HG03571 (cell line): ENCODE measurements around the gene APH1A.
A peak's percentile ranks its signal among the peaks of the same experiment; 100 is the strongest.
"Not testable (repeated sequence)": the region's sequence is repeated elsewhere in the genome, so short reads cannot be mapped to it uniquely, and the experiment has no call there.

Experiments
- ATAC-seq: cut with Tn5 transposase; IDR thresholded peaks from one replicate; pipeline ENCODE4 v1.9.1; 2021; ENCODE audit not compliant: unreplicated experiment

APH1A gene

DNA sequence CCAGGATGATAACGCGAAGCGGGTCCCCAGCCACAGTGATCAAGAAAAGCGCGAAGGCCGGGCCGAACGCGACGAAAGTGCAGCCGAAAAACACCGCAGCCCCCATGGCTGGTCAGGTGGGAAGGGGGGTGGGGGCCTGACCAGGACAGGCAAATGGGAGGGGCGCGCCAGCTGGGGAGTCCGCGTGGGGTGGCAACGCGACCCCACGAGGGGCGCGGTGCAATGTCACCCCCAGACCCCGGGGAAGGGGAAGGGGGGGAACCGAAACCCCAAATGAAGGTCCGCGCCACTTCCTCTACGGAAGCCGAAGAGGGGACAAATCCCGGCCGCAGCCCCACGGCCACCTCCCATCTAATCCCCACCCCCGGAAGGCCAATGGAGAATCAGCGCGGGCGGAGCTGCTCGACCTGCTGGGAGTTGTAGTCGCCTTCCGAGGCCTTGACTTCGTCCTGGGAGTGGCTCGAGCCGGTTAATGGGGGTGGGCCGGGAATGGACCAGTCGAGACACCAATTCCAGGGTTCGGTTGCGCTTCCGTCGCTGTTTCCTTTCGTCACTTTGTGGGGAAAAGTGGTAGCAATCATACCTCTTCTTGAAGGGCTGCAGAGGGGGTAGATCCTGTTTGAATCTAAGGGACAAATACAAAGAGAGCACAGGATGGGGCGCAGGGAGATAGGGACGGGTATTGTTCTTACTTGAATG, at the start of gene APH1A:
Gene APH1A (minus strand): TSS at position 312 of the 699 bp plus-strand sequence. CDS start 206 bp downstream, at position 106.
- ATAC-seq = peak; percentile 80

DNA sequence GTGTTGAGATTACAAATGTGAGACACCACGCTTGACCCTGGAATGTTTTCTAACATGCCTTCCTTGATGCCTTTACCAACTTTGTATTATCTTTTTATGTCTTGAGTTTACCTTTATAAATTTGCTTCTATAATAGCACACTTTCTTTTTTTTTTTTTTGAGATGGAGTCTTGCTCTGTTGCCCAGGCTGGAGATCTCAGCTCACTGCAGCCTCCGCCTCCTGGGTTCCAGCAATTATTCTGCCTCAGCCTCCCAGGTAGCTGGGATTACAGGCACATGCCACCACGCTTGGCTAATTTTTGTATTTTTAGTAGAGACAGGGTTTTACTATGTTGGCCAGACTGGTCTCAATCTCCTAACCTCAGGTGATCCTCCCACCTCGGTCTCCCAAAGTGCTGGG, 45.9 kb upstream of the APH1A start:
- ATAC-seq = not testable (repeated sequence)

DNA sequence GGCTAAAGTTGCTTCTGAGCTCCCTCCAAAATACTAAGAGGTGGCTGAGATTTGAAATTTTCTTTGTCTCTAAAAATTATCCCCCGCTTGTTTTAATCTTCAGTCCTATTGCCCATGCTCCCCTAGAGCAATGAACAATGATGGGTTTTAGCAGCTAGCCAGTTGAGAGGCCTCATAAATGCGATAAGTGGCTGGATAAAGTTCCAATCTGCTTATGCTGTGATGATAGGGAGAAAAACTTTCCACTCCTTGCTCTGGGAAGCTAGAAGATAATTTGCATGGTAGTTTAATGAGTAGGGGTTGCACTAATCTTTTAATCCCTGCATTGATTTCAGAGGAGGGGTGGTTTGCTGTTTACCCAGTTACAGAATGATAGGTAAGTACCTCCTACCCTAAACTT, 42.9 kb upstream of the APH1A start:
- ATAC-seq = no peak

DNA sequence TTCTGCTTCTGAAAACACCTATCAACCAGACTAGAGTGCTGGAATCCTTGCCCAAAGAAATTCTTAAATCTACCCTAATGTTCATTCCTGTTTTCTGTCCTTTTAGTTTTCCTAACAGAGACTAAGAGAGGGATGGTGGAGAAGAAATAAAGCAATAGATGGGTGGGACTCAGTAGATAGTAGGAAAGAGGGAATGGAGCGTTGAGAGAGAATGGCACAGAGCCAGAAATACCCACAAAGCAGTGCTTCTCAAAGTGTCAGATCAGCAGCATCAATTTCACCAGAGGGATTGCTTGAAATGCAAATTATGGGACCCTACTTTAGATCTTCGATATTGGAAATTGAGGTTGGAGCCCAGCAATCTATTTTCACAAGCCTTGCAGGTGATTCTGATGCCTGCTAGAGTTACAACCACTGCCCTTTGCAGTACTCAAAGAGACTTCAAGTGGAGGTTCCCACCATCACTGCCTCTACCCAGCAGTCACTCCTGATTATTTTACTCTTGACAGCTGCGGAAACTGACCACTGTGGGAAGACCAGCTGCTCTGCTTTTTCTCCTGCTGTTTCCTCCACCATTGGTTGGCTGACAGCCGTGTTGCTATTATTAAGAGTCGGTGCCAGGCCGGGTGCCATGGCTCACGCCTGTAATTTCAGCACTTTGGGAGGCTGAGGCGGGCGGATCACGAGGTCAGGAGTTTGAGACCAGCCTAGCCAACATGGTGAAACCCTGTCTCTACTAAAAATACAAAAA, 41.1 kb upstream of the APH1A start:
- no peak for ATAC-seq

DNA sequence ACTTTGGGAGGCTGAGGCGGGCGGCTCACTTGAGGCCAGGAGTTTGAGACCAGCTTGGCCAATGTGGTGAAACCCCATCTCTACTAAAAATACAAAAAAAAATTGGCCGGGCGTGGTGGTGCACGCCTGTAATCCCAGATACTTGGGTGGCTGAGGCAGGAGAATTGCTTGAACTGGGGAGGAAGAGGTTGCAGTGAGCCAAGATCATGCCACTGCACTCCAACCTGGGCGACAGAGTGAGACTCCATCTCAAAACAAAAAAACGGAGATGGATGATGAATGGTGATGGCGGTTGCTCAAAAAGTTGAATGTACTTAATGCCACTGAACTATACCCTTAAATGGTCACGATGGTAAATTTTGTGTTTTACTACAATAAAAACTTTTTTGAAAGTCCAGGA, 39.8 kb upstream of the APH1A start:
- not testable (repeated sequence) for ATAC-seq

DNA sequence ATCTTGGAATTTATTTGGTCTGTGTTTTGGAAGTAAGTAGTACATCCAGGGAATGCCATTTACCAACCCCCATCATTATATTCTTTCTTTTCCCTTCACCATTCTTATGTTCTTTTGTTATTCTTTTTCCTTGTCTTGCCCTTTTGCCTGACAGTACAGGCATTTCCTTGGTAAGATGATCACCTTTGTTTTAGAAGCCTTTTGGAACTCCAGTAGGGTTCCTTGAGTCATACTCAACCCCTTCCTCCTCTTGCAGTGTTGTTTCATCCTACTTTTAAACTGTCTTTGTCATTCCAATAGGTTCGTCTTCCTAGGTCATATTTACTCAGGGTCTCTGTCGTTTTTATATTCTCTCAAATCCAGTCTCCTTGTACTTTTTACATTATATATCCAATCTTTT, 34.1 kb upstream of the APH1A start:
- no peak for ATAC-seq

DNA sequence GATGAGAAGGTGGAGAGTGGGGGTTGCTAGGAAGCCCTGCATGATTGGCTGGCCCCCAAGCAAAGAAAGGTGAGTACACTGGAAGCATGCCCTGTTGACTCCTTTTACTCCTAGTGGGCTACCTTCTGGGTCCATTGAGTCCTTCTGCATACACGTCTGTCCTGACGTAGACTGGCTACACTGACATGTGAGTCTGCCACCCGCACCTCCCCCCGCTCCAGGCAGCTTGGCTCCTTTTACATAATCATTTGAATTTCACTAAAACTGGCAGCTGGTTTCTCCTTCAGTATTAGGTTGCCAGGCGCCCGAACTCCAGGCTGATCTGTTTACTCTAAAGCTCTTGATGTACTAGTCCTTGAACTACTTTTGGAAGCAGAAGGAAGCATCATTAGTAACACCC, 33.5 kb upstream of the APH1A start:
- ATAC-seq = no peak

DNA sequence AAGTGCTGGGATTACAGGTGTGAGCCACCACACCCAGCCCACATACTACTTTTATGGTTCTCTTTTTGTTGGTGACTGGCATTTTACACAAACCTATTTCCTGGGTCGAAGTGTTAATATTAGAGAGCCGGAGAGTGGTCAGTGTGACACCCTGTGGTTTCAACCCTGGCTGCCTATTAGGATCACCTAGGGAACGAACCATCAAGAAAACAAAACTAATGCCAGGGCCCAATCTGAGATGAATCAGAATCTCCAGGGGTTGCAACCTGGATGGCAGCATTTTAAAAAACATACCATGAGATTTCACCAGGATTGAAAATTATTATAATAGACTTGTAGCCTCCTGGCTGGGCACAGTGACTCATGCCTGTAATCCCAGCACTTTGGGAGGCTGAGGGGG, 30.9 kb upstream of the APH1A start:
- ATAC-seq = no peak

DNA sequence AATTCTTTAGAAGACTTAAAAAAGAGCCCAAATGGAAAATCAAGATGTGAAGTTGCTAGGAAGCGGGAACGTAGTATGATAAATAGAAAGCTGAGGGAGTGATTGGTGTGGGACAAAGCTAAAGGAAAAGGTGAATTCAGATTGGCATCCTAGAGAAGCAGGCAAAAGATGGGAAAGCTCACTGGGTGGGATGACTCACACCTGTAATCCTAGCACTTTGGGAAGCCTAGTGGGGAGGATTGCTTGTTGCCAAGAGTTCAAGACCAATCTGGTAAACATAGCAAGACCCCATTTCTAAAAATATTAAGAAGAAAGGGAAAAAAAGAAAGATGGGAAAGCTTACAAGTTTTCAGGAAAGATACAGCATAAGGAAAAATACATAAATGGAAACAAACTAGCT, 26.7 kb upstream of the APH1A start:
- ATAC-seq = no peak

DNA sequence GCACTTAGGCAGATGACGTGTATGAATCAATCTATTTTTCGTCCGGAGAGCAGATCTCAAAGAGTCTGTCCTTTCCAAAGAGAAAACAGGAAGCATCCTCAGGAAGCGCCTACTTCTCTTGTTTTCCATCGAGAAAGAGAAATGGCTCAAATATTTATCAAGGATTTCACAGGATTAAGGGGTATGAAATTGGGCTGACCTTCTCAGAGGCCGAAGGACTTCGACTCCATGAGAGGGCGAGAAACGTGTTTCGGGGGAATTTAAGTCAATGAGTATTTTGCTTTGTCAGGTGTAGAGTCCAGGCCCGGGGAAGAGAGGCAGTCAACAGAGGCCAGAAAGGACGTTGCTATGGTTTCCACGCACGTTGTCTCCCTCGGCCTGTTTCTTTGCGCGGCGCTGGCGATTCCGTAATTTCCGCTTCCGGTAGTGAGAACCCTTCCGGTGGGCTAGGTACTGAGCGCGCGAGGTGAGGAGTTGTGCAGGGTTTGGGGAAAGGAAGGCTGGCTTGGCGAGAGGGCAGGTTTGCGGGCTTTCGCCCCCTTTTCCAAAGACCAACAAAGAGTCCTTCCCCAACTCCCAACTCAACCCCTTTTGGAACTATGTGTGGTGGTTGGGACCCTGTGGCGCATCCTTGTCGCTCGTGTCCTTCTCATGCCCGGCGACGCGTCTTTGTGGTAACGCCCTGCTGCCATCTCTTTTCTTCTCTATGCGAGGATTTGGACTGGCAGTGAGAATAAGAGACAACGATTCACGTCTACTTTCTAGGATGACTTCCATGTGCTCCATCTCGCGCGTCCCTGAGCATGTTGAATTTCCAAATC, 24.8 kb upstream of the APH1A start, which contains the start of gene MRPS21:
Gene MRPS21 (plus strand): TSS at position 429 of the 821 bp plus-strand sequence. CDS start 506 bp downstream, outside the sequence.
- ATAC-seq = peak; percentile 94

DNA sequence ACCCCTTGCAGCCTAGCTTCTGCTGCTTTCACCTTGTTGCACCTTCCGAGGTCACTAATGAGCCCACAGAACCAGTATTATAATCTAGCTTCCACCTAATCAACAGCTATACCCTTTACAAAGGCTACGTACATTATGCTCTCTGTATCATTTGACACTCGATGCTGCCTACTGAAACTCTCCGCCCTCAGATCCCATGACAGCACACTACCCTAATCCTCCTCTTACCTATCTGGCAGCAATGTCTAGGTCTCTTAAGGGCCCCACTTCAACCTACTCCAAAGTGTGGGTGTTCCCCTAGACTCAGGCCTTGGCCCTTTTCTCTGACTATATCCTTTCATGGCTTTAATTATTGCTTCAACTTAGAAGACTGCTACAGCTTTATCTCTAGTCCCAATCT, 20.0 kb upstream of the APH1A start:
- ATAC-seq = no peak

DNA sequence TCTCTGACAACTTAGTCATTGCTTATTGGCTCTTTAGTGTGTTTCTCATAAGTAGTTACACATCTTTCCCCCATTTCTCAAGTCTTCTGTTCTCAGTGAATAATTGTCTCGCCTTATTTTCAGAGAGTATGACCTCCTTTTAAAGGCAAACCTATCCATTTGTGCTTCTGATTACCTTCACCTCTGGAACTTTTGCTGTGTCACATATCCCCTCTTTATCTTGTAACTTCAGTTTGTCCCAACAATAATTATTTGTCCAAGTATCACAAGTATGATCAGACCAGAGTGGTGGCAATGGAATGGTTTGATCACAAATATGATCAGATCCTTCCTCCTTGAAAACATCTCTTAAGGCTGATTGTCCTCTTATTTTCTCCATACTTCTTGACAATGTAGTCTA, 19.6 kb upstream of the APH1A start:
- no peak for ATAC-seq

DNA sequence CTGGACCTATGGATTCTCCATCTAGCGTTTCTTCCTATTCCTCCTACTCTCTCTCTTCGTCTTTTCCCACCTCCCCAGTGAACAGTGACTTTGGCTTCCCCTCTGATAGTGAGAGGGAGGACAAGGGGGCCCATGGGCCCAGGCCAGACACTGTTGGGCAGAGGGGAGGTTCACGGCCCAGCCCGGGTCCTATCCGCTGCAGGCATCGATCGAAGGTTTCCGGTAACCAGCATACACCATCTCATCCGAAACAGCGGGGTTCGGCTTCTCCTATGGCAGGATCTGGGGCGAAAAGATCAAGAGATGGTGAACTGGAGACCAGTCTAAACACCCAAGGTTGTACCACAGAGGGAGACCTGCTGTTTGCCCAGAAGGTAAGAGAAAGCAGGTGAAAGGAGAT, 14.4 kb upstream of the APH1A start:
- ATAC-seq = no peak

DNA sequence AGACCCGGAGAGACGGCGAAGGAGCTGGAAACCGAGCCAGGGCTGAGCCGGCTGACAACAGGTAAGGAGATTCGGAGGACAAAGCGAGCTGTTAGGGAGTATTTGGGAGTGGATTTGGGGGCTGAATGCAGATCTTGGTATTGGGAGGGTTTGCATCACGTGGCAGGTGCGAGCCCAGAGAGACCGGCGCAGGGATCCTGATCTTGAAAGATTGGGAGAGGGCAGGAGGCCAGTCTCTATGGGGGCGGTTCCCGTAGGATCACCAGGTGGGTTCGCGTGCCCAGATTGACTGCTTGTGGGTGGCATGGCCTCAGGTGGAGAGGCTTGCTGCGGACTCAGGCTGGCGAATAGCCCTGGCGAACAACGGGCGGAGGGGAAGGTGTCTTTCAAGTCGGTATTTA, 13.7 kb upstream of the APH1A start:
- no peak for ATAC-seq

DNA sequence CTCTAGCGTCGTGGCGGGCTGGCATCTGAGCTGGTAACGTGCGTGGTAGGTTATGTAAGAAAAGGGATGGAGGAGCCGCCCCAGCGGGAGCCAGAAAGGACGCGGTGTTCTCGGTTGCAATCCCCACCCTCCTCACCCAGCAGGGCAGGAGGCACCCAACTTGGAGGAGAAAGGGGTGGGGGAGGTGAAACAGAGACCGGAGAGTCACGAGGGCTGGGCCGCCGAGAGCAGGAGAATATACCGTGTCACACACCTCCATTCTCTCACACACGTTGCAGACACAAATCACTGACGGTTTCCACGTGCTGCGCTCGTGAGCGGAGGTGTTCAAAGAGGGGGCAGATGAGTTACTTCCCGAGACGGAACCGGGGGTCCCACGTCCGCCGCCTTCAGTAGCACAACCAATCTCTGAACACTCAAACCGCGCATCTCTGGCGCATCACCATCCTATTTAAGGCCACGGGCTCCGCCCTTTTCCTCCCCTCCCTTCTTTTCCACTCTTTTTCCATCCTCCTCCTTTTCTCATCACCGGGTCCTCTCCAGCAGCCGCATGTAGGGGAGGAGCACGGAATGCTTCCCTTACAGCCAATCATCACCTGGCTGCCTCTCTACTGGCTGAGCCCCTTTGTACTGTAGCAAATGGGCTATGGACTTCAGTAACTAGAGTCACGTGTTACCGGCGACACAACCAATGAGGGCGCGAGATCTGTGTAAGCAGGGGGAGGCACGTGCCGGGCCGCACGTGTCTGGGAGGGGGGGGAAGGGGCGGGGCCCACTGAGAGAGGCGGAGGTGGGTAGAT, 13.1 kb upstream of the APH1A start, which contains the start of gene CIART:
Gene CIART (plus strand): TSS at position 797 of the 800 bp plus-strand sequence. CDS start 714 bp downstream, outside the sequence.
- no peak for ATAC-seq

DNA sequence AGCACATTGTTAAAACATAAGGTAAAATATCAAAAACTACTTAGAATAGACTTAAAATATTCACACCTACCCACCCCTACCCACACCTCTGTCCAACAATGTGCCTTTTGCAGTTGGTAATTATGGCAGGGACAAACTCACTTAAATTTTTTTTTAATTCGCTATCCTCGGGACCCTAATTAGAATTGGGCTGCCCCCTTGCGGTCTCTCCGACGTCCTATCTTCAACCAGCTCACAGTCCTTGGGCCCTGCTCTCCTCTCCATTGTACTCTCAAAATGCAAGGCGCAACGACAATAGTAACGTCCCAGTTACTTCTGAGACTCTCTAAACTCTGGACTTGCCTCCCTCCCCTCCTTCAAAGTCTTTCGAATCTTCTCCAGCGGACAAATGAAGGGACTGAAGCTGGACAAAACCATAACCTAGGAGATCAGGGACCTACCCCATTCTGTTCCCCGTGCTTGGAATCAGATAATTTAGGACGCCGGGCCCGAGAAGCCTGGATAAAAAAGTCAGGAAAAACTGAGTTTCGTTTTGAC, 12.5 kb upstream of the APH1A start:
- no peak for ATAC-seq

DNA sequence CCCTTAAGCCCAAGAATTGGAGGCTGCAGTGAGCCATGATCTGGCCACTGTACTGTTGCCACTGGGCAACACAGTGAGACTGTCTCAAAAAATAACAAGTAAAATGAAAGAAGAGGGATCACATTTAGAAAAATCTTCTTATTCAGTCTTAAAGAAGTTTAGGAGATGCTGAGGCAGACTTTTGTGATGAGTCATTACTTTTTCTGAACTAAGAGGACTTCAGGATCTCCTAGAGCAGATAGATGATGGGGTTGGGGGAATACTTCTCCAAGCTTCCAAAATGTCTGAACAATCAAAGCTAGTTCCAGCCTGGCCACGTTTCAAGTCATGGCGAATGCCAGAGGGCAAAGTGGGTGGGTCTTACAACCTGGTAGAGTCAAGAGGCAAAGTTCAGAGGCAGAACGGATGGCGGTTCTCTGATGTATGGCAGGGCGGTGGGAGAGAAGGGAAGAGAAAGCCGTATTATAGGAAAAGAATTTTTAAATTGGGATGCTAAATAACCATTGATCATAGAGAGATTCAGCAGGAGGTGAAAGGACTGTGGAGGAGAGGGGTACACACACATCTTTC, 11.4 kb upstream of the APH1A start:
- no peak for ATAC-seq

DNA sequence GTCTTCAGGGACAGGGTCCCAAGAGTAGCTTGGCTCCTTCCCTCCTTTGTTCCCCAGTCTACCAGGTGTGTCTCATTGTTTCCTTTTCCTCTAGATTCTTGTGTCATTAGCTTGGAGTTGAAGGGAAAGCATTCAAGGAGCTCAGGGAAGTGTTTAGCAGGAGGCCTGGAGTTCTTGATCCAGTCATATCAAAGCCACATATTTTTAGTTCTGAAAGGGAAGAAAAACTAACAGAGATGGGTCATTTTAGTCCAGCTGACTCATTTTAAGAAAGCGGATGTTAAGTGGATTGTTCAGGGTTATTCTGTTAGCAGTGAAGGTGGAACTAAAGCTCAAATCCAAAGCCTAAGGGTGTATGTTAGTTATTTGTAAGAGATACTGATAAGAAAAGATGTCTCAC, 4.5 kb upstream of the APH1A start:
- no peak for ATAC-seq

DNA sequence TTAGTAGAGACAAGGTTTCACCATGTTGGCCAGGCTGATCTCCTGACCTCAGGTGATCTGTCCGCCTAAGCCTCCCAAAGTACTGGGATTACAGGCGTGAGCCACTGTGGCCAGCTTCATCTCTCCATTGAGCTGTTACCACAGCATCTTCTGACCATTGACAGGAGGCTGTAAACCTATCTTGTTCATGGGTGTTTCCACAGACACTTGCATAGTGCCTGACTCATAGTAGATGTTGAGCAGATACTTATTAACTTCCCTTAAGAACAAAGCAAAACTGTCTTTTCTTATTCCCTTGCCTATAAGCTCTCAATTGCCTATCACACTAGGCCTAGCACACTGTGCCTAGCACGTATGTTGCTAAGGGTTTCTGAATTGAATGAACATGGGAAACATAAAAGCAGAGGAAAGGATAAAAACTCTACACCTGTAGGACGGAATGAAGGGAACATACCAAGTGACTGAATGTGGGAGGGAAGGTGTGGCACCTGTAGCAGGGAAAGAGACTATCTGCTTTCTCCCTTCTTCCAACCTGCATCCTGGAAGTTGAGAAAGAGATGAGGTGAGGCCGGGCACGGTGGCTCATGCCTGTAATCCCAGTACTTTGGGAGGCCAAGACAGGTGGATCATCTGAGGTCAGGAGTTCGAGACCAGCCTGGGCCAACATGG, 2.6 kb upstream of the APH1A start:
- ATAC-seq = no peak

DNA sequence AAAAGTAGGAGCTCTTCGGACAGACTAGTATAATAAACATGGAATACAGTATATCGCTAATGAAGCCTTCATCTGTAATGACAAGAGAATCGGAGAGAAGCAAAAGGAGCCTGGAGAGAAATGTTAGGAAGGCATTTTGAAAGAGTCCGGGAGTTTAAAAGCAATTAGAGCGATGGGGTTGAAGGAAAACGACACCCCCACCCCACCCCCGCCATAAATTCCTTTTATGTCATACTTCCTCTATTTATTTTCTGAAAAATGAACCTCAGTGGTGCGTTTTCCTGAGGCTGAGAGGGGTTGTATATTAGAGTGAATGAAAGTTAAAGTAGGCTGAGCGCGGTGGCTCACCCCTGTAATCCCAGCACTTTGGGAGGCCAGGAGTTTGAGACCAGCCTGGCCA, 635 bp upstream of the APH1A start:
- no peak for ATAC-seq
